HG02623 (cell line): ENCODE data around the gene ZSCAN22.
"Not testable (repeated sequence)": the region's sequence is repeated elsewhere in the genome, so short reads cannot be mapped to it uniquely, and the experiment has no call there.

ENCODE experiments used
- ATAC-seq: cut with Tn5 transposase; IDR thresholded peaks from one replicate; pipeline ENCODE4 v1.9.1; 2021; ENCODE audit warnings: moderate library complexity; ENCODE audit not compliant: unreplicated experiment

Gene ZSCAN22

DNA sequence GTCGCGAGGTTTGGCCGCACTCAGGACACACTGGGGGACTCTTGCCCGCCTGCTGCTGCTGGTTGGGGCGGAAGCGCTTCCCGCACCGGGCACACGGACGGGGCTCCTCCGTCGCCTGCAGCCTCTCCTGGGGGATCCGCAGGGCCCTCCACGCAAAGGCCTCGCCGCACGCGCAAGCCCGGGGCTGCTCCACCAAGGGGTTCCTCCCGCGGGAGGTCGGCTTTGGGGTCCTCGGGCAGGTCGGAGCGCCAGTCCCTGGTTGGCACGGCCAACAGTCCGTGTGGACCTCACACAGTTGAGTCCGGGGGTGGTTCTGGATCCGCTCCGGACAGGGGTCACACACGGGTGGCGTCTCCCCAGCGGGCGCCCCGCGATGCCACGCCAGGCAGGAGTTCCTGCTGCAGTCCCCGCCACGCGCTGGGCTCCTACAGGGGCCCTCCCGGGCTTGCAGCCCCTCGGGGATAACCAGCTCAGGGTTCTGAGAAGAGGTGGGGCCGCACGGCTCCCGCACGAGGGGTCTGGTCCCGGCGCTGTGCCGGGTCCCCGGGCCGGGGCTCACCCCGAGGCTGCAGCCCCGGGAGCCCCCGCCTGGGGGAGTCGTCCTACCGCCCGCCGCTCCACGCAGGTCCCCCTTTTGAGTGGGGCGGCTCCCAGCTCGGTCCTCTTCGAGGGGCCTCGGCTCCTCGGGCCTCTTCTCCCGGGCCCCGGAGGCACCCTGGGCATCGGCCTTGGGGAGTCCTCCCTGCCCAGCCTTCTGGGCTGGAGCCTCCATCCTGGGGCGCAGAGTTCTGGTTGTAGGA is 42.0 kb downstream of the ZSCAN22 start:
- ATAC-seq: no peak

DNA sequence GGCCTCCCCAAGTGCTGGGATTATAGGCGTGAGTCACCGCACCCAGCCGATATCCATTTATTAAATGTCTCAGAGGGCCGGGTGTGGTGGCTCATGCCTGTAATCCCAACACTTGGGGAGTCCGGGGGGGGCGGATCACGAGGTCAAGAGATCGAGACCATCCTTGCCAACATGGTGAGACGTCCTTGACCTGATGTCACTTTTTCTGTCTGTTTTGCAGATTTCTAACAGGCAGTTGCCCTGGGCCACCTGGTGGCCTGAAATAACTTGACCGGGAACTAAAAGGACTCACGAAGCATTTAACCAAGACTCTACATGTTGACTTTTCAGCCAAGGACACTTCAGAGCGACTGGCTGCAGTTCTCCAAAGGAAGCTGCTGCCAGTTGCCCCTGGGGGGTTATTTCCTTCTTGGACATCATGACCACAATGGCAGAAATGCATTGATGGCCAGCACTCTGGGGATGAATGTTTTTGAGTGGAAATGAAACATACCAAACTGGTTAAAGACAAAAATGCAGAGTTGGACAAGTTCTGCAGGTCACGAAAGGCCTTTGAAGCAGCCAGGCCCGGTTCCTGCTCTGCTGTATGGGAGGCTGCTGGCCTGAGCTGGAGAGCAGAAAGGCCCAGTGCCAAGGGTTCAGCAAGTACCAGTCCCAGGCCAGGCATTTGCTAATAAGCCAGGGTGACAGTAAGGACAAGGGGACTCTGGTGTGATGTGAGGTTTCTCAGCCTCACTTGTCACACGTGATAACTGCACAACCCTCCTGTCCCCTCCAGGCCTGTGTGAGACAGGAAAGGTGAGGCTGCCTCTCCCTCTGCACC is 45.7 kb downstream of the ZSCAN22 start:
- ATAC-seq: no peak

DNA sequence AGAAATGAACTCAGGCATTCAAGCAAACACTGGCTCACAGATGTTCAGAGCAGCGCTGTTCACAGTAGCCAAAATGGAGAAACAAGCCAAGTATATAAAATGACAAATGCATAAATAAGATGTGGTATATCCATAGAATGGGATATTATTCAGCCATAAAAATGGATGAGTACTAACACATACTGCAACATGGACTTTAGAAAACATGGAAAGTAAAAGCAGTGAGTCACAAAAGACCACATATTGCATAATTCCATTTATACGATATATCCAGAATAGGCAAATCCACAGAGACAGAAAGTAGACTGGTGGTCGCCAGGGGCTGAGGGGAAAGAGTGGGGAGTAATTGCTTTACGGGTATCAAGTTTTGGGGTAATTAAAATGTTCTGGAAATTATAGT is 47.4 kb downstream of the ZSCAN22 start:
- ATAC-seq: no peak

DNA sequence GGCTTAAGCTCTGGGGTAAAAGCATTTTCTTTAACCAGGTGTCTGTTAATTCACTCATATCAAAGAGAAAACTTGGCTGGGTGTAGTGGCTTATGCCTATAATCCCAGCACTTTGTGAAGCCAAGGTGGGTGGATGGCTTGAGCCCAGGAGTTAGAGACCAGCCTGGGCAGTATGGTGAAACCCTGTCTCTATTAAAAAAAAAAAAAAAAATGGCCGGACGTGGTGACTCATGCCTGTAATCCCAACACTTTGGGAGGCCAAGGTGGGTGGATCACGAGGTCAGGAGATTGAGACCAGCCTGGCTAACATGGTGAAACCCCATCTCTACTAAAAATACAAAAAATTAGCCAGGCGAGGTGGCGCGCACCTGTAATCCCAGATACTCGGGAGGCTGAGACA is 49.9 kb downstream of the ZSCAN22 start:
- not testable (repeated sequence) for ATAC-seq

DNA sequence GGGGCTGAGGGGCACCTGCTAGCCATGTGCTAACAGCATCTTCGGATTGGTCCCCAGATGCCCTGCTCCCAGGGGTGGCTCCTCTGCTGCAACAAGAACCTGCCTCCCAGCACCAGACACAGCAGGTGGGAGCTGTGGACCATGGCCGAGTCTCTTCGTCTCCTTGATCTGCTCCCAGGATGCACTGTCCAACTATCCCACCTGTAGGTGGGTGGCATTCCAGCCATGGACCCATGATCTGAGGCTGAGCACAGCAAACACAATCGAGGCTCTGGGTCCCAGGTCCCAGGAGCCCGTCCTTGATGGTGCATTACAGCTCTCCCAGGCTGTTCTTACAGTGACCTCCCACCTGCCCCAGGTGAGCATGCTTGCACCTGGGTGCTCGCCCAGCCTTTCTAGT is 52.5 kb downstream of the ZSCAN22 start:
- no peak for ATAC-seq

DNA sequence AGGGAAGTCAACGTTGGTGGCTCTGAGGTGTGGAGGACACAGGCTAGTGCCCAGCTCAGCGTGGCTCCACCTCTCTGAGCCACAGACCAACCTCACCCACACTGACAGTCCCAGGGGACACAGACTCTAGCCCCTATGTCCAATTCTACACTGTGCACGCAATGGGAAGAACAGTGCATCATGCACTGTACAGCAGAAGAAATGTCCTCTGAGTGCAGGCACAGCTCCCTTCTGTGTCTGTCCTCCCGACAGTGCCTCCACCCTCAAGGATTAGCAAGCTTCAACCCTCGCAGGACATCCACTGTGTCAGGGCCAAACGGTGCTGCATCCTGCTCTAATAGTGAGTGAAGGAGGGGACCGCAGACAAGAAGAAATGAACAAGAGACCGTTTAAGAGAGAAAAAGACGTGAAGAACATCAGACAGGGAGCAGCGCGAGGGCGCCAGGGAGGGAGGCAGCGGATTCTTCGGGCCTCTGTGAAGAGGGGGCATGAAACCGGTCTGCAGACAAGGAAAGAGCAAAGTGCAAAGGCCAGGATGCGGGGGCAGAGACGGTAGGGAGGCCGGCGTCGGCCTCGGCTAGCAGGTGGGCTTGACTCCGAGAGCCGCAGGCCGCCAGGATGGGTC is 53.4 kb downstream of the ZSCAN22 start:
- no peak for ATAC-seq

DNA sequence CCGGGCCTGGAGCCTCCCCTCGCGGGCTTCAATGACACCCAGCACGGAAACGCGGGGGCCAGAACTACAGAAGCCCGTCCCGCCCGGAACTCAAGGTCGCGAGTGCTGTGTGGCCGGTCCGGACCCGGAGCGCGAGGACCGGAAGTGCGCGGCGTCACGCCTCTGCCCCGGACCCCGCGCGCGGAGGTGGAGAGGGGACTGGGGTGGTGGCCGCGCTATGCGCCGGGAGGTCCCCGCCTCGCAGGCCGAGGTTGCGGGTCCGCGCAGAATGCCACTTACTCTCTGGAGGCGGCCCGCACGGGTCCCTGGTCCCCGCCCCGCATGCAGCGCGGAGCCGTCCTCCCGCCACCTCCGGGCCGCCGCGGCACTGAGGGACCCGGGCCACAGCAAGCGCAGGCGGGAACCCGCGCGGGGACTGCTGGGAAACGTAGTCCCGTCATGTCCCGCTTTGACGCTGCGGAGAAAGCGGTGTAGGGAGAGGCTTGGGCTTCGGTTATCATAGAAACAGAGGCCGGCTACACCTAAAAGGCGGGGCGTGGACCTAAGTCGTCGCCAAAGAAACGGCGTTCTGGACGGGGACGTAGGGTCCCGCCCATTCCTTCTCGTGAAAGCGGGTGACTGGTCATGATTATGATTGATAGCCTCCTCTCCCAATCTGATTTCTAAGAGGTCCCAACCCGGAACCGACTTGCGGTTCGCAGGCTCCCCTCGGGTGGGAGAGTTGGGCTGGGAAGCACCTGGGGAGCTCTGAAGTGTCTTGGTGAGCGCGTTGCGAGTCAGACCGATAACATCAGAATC is 54.1 kb downstream of the ZSCAN22 start, which contains the start of gene ZNF837:
ZNF837 (minus strand) TSS at position 369 of the 798 bp plus-strand sequence. CDS start 11,698 bp downstream, outside the sequence.
- peak; percentile 78 for ATAC-seq

DNA sequence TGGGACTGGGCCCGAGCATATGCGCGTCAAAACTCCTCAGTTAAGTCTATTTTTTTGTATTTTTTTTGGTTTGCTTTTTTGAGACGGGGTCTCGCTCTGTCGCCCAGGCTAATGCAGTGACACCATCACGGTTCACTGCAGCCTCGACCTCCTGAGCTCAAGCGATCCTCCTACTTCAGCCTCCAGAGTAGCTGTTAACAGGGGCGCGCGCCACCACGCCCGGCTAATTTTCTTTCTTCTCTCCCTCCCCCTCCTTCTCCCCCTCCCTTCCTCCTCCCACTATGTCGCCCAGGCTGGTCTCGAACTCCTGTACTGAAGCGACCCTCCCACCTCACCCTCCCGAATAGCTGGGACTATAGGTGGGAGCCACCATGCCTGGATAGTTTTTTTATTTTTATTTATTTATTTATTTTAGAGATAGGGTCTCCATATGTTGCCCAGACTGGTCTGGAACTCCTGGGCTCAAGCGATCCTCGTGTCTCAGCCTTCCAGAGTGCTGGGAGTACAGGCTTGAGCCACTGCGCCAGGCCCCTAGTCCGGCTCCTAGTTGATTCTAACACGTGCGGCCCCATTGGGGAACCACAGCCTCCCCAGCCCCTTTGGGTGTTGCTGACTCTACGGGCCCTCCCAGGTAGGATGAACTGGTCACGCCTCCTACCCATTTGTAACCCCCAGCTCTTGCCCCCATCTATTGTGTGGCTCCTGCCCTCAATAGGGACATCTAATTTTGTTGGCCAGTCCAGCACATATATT is 54.8 kb downstream of the ZSCAN22 start:
- no peak for ATAC-seq

DNA sequence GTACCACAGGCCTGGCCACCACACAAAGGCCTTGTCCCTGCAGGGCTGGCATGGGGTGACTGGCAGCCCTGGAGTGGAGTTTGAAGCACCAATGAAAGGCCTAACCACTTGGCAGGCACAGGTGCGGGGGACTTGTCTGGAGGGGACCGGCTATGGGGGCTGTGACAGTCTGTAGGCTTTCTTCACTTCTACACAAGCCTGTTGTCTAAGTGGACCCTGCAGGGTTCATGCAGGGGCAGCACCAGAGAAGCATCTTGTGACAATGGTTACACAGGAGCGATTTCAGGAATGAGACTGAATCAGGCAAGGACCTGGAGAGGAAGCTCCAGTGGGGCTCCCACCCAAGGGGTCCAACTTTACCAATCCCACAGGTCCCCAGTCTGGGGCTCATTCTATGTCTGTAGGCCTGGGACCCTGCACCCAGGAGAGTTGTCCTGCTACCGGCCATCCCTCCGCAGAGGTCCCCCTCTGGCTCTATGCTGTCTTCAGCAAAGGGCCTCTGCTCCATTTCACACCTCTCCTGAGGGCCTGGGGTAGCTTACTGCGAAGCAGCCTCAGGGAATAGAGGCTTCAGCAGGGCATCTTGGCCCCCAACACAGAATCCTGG is 56.3 kb downstream of the ZSCAN22 start:
- ATAC-seq: no peak

DNA sequence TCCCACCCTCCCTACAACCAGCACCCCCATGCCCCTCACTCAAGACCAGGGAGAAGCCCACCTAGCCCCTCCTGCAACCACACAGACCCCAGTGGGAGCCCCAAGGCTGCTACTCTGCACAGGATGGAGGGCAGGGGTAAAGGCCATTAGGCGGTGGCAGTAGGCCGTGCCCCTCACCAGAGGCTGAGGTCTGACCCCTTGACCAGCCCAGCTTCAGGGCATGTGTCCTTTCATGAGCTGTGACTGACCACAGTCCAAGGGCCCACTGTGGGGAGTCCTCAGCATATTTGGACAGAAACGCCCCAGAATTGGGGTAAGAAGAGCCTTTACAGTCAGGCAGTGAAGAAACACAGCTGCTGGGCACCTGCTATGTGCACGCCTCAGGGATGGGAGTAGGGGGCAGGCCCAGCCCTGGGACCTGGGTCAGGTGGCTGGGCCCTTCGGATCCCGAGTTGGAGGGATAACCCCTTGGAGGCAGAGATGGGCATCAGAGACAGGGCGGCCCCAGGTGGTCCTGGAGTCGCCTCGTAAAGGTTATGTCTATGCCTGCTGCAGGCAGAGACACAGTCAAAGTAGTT is 58.6 kb downstream of the ZSCAN22 start:
- ATAC-seq: no peak

DNA sequence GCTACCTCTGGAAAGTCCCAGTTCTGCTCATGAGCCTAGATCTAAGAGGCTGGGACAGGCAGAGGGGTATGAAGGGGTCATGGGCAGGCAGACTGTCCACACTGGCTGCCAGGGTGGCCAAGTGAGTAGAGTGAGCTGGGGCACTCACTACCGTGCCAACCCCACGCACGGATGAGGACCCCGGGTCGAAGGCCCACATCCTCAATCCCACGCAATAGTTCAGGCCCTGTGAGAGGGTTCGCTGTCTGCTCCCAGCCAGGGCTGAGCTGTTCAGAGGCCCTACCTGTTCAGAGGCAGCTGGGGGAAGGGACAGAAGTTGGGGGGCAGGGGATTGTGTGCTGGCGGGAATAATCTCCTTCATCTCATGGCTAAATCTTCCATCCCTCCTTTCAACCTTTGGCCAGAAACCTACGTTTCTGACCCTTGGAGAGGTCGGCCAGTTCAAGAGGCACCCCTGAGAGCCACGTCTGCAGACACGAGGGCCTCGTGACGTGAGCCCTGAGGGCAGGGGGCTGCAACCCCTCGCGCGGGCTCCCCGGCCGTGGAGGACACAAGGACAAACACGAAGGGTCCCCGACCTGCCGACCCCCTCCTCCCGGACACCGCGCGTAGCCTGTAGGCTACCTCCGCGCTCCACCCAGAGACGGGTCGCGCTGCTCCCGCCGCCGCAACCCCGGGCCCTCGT is 59.2 kb downstream of the ZSCAN22 start:
- ATAC-seq: peak; percentile 6

DNA sequence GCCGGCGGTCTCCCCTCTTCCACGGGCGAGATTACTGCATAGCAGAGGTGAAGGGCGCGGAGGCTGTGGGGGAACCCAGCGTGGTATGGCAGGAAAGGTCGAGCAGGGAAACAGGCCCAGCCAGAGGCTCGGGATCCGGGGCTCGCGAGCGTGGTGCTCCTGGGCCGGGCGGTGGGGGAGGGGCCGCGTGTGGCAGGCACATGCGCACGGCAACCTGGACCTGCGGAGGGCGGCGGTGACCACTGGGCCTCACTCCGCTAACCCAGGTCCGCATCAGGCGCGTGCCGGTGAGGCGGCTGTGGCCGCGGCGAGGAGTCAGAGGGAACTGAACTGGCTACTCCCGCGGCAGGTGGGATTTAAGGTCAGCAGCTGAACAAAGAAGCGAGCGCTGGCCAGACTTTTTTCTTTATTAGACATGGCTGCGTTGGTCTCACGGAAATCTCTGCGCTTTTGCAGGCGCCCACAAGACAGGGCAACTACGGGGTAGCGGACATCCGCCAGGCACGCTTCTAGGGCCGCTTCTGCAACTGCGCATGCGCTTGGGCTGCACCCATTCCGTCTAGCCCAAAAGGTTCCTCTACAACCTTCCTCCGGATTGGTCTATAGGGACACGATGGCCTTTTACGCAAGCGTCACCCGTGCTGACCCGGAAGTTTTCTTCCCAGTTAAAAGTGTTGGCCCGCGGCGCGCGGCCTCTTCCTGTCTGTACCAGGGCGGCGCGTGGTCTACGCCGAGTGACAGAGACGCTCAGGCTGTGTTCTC is 60.0 kb downstream of the ZSCAN22 start, which contains the start of gene RPS5:
RPS5 (plus strand) TSS at position 694 of the 762 bp plus-strand sequence. CDS start 869 bp downstream, outside the sequence.
- peak; percentile 90 for ATAC-seq

DNA sequence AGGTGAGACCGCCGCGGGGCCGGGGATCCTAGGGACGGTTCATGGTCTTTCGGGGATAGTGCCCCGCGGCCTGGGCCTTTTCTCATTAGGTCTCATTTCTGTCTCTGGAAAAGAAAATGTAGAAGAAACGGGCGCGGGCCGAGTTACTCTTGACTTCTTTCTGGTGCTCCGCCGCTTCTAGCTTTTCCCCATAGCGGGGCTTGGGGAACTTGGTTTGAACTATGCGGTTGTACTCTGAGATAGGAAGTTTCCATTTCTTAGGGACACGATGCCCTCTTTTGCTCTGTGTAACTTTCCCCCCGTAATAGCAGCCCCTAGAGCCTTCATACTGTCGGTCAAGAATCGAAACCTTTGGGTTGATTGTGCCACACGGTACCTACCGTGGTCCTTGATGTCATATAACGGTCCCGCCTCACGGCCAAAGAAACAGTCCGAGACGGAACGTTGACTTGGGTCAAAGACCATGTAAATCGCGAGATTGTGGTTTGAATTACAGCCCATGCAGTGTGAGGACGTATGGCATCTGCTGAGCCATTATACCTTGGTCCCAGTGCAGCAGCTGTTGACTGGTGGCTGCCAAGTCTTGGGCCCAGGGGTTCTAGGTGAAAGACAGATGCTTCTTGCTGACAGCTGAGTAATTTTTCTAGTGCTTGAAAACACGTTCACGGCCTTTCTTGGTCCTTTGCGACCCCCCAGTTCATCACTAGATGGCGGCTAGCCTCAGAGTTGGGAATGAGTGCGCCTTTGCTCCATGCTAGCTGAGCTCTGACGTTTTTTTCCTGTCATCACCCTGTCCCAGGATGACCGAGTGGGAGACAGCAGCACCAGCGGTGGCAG is 60.8 kb downstream of the ZSCAN22 start:
- no peak for ATAC-seq

DNA sequence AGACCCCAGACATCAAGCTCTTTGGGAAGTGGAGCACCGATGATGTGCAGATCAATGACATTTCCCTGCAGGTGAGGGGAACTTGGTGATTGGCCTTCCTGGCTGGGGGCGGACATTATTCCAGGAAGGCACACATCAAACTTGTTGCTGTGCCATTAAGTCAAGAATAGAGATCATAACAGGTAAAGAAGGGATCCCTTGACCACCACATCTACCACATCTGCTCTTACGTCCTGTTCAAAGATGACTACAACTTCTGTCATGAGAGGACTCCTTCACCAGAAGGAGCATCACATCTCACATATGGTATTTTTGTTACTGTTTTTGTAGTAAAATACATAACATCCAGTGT is 61.4 kb downstream of the ZSCAN22 start:
- no peak for ATAC-seq
